GM21737 (cell line): ENCODE measurements around the gene KRT9.
"Not testable (repeated sequence)": the region's sequence is repeated elsewhere in the genome, so short reads cannot be mapped to it uniquely, and the experiment has no call there.

Source experiments
- ATAC-seq: cut with Tn5 transposase; IDR thresholded peaks from one replicate; pipeline ENCODE4 v1.9.1; 2021; ENCODE audit warnings: mild to moderate bottlenecking, moderate library complexity; ENCODE audit not compliant: unreplicated experiment

The KRT9 gene

DNA sequence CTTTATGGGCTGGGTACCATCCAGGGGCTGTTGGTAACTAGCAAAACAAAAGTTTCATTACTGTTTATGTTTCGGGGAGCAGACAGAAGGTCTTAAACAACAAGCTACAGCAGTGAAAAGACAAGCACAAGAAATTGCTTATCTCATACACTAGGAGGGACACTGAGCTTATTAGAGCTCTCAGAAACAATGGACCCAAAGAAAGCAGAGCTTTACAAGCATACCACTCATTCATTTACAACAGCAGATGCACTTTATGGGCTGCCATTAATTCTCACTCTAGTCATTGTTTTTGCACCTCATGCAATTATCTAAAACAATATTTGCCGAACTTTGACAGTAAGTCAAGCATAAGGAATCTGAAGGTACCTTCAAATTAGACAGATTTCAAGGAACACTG, 30.7 kb upstream of the KRT9 start:
- no peak for ATAC-seq

DNA sequence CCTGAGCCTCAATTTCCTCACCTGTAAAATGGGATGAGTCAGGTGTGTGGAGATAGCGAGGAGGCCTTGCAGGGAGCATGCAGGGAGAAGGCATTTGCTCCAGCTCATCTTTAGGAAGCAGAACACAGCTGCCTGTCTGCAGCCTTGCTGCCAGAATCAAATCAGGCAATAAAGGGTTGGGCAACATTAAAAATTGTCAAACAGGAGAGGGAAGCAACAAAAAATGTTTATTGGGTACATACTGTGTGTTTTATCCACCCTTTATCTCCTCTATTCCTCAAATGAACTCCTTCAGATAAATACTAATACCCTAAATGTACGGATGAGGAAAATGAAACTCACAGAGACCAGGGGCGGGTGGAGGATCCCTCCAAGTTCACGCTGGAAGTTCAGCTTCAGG, 28.5 kb upstream of the KRT9 start:
- ATAC-seq = no peak

DNA sequence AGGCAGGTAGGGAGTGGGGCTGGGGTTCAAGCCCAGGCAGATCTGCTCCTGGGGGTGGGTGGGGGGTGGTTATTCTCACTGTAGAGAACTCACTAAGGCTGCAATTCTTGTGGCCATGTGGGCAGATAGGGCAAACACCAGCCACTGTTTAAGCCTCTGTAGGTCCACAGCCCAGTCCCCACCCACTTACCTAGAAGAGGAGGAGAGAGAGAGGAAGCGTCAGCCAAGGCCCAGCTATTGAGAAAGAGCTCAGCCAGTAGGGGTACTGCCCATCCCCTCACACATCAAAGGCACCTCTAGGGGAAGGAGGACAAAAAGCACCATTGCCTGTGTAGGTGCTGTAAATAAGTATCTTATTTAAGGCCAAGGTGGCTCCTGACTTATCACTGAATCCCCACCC, 27.8 kb upstream of the KRT9 start:
- no peak for ATAC-seq

DNA sequence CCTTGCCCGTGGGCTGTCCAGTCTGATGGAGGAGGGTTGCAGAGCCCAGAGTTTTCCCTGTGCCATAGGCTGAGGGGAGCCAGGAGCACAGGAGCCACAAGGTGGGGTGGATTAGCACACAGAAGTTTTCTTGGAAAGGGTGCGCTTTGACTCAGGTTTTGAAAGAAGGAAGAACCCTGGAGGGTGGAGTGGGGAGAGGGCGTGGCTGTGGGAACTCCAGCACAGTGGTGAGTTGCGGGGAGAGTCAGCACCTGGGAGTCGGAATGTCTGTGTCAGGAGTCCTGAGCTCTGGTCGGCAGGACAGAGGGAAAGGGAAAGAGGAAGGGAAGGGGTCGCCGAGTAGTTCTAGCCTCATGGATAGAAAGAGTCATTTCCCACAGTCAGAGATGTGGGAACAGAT, 23.7 kb upstream of the KRT9 start:
- ATAC-seq = no peak

DNA sequence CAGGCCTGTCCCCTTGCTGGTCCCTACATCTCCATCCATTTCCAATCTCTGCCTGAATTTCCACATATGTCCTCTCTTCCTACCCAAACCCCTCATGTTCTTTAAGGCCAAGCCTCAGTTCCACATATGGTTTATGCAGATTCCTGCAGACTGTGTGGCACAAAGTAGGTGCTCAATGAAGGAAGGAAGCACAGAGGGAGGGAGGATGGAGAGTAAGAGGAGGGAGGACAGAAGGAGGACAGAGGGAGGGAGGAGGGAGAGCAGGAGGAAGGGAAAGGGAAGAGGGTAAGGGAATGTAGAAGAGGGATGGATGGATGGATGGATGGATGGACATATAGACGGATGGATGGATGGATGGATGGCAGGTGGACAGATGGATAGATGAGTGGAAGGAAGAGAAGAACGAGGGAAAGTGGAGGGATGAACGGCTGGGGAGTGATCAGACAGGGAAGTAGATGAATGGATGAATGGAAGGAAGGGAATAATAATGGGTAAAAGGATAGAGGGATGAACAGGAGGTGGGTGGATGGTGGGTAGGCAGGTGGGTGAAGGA, 22.6 kb upstream of the KRT9 start:
- ATAC-seq = no peak

DNA sequence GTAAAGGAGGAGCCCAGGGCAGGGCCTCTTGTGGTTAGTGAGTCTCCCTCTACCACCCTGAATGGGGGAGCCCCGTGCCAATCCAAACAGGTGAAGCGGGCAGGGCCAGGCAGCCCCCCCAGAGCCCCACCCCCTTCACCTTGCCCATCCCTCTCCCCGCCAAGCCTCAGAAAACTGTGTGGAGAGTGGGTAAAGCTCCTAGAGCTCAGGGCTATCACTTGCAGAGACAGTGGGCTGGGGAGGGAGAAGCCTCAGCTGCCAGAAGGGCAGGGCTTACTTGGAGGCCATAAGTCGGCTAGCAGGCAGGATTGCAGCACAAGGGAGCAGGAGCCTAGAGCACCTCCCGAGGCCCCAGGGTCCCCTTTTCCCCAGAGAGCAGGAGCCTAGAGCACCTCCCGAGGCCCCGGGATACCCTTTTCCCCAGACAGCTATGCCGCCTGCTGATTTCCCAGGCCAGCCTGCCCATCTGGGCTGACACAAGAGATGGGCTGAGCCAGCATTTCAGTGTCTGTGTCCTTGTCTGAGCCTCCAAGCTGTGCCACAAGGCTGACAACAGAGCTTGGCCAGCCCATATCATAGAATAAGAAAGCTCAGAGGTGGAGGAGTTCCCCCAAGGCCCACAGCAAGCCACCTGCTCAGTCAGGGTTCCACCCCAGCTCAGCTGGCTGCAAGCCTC, 21.6 kb upstream of the KRT9 start:
- no peak for ATAC-seq

DNA sequence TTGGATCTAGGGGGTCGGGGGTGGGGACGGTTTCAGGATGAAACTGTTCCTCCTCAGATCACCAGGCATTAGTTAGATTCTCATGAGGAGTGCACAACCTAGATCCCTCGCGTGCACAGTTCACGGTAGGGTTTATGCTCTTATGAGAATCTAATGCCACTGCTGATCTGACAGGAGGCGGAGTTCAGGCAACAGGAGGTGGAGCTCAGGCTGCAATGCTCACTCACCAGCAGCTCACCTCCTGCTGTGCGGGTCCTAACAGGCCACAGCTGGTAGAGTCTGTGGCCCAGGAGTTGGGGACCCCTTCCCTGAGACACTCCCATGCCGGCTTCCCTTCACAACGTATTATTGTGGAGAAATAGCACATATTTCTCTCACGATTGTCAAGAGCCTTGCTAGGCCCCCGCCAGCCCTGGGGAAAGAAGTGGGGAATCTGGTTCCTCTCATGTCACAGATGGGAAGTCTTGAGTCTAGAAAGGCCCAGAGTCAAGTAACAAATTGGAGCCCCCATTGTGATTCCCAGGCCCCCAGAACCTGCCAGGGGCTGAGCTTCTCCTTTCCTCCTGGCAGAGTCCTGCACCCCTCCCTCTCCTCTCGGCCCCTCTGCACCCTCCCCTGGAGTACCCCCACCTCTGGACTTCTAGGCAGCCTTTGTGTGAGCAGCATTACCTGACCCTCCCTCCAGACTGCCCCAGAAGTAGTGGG, 20.9 kb upstream of the KRT9 start:
- no peak for ATAC-seq

DNA sequence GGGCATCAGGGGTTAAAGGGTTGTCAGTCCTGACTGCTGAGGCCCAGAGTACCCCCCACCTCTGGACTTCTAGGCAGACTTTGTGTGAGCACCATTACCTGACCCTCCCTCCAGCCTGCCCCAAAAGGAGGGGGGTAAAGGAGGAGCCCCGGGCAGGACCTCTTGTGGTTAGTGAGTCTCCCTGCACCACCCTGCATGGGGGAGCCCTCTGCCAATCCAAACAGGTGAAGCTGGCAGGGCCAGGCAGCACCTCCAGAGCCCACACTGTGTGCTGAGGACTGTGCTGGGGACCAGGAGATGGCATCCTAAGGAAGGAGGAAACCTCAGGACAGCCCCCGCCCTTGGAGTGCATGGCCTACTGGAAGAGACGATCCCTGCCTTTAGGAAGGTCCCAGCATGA, 17.4 kb upstream of the KRT9 start:
- no peak for ATAC-seq

DNA sequence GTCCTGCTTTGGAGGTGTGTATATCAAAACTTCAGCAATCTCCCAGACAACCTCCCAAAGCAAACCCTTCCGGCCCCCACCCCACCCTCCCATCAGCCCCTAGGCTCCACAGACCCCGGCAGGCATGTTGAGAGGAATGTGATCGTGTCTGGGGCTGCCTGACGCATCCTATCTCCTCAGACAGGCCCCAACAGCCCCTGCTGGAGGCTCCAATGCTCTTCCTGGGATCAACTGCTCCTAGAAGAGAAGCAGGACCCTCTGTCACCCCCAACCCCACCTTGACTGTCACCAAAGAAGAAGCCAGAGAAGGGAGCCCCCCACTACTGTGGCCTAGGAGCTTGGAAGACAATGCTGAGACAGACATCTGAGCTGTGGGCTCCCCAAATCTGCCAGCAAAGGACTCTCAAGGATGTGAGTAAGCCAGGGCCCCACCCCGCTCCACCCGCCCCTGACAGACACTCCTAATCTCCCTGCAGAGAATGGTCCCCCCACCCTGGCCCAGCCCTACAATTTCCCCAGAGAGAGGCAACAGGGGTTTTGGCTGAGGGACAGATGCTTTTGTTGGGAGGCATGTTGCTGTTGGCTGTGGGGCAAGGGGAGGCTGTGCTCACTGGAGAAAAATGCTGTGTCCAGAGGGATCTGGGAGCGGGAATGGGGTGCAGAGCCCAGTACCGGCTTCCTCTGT, 16.4 kb upstream of the KRT9 start:
- ATAC-seq = no peak

DNA sequence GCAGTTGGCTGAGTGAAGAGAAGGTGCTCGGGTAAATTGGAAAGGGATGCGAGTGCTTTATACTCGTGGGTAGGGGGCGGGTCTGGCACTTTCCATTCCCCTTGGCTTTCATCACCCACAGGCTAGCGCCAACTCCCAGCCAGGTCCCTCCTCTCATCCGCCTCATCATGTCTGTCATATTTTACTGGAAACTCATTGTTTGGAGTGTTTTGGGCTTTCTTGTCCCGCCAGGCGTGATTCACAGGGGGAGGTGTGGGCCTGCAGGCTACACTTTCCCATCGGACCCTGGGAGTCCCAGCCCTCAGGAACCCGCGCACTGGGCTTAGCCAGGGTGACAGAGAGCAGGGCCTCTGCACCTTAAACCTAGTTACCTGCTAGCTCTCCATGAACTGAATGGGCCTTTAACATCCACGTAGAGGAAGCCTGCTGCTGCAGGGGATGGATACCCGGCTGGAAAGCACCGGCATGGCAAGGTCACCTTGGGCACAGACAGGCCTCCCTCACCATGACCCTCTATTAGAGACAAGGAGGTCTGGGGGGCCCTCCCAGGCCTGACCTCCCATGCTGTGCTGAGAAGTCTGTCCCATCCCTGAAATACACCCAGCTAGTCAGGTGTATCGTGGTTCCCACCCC, 15.1 kb upstream of the KRT9 start, which contains the start of gene KRT14:
Gene KRT14, minus strand, starts transcription at position 33 of the 633 bp plus-strand sequence. CDS start 61 bp downstream, outside the sequence.
- no peak for ATAC-seq

DNA sequence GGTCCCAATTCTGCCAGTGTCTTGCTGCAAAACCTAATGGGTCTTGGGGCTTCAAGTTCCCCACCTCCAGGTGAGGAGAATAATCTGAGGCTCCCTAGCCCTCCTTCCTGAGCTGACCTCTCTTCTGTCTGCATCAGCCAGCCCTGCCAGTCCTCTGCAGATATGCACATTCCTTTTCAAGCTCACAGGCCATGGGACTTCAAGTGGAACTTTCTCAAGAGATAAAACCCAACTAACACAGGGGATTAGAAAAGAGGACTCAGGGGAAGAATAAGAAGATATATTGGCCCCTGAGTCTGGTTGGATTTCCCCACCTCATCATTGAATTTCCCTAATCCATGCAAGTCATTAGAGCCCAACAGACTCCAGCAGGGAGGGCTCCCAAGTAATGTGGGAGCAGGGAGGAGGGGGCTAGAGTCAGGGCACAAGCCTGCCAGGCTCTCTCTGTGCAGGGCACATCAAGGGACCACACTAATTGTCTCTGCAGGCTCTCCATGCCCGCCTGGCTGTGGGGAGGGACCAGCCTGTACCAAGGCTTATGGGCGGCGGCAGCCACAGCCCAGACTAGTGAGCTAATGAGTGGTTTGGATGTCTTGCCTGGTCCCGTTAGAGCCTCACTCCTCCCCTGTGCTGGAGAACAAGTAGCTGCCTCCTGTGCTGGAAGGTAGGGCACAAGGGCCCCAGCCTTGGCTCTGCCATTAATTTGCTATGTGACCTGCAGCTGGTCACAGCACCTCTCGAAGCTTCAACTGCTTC, 13.6 kb upstream of the KRT9 start:
- ATAC-seq = no peak

DNA sequence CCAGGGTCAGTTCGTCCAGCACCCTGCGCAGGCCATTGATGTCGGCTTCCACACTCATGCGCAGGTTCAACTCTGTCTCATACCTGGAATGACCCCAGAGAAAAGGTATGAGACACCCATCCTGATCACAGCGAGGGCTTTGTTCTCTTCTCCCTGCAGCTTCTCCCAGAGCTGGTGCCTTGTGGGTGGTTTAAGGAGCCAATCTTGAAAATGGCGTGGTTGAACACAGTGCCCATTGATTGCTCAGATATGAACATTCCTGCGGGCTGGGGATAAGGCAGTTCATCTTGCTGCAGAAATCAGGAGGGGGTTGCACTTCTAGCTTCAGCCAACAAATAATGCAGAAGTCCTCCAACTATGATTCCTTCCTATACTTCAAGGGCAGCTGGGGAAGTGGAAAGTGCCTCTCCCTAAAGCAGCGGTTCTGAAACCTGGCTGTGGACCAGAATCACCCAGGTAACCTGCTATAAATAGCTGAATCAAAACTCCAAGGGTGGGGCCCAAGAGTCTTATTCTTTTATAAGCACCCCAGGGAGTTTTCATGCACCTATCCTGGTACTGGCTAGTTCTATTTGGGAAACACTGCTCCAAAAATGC, 12.6 kb upstream of the KRT9 start:
- ATAC-seq = not testable (repeated sequence)

DNA sequence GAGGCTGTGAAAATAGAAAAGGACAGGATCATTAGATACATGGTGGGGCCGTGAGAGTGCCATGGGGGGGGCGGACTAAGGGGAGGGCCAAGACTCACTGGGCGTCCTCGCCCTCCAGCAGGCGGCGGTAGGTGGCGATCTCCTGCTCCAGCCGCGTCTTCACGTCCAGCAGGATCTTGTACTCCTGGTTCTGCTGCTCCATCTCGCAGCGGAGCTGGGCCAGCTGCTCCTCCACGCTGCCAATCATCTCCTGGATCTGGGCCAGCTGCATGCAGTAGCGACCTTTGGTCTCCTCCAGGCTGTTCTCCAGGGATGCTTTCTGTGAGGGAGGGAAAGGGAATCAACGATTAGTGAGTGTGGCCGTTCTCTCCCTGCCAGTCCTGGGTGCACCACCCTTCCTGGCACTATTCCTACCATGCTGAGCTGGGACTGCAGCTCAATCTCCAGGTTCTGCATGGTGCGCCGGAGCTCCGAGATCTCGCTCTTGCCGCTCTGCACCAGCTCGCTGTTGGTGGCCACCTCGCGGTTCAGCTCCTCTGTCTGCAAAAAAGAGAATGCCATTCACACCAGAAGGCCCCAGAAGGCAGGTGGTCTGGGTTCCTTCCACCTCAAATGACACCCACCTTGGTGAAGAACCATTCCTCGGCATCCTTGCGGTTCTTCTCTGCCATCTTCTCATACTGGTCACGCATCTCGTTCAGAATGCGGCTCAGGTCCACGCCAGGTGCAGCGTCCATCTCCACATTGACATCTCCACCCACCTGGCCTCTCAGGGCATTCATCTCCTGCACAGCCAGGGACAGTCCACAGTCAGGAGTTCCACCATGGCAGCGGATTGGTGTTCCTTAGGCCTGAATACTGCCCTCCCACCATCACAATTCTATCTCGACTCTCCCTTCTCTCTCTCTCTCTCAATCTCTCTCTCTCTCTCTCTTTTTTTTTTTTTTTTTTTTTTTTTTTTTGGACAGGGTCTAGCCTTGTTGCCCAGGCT, 11.6 kb upstream of the KRT9 start:
- no peak for ATAC-seq

DNA sequence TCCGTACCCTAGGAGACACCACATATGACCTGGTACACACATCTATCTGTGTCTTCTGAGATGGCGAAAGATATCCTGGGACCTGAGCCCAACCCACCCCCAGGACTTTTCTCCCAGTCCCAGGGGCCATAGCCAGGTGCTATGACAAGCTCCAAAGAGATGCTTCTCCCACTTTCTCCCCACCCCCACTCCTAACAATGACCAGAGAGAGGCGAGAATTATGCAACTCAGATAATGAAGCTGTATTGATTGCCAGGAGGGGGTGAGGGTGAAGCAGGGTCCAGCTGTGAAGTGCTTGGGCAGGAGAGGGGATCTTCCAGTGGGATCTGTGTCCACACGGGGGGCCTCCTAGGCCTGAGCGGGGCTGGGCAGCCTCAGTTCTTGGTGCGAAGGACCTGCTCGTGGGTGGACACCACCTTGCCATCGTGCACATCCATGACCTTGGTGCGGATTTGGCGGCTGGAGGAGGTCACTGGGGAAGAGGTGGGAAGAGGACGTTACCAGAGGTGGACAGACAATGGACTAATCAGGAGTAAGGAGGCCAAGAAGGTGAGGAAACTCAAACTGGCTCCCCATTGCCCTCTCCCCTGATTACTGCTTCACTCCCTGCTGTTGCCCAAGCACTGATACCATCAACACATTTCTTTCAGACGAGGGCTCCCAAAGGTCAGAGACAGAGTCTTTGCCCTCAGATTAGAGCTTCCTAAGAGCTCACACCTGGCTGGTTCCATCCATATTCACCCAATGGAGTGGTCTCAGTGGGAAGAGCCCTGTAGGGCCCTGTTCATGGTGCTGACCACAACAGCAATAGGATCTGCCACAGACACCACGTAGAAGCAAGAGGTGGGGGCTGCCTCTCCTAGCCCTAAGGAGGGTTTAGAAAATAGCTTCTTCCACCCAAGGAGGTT, 10.5 kb upstream of the KRT9 start:
- not testable (repeated sequence) for ATAC-seq

DNA sequence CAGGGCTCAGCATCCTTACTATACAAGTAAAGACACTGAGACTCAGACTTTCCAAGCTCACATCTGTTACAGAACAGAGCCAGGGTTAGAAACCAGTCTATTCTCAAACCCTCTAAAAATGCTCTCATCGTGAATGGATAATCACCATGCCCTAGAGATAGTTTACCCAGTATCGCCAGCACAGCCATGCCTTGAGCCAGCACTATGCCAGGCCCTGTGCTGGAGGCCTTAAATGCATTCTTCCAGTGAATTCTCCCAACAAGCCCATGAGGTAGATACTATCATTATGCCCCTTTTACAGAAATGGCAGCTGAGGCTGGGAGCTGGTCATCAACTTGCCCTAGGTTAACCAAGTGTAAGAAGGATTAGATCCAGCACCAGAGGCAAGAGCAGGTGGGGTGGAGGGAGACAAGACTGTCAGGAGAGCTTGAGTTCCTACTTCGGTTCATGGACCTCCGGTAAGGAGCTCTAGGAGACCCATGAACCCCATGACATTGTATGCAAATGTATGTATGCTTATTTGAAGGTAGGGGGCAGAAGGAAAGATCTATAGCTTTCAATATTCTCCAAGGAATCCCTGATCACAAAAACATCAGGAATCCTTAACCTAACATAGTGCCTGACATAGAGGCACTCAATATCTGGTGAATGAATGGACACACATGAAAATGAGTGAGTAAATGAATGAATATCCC, 9.7 kb upstream of the KRT9 start:
- no peak for ATAC-seq

DNA sequence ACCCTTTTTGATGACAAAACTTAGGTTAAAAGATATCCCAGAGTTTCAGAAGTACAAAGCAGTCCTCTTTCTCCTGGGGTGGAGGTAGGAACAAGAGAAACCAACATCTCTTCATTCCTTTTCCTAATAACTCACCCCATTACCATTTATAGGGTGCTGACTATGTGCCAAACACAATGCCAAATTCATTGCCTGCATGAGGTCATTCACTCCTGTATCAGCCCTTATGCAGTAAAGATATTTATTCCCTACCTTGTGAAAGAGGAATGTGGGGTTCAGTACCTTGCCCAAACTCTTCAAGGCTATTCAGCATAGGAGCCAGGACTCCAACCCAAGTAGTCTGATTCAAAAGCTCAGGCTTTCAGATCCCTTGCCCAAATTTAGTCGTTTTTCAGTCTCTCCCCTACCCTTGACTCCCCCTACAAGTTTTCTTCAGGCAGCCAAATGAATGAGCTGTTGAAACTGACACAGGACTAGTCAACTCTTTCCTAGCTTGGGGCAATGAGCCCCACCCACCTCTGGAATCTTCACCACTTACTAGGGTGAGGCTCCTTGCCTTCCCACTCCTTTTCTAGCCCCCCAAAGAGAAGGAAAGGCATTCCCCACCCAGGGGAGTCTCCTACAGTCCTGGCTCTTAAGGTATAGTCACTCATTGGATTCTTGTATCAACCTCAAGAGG, 9.0 kb upstream of the KRT9 start:
- ATAC-seq = no peak

DNA sequence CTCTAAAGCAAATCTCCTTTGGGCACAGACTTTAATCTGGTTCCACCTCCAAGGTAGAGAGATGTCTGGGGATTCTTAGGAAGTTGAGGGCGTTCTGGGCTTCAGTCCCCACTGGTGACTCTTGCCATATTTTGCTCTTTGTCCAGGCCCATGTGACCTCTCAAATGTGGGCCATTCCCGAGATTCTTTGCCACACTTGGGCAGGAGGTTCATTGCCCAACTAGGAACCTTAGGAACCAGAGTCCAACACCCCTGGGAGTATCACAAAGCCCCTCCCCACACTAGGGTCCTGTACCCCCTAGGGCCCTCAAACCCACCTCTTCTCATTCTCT, 8.4 kb upstream of the KRT9 start:
- ATAC-seq = no peak
